NCI-H446 (cell line): ENCODE results near the gene ZC3H10.
"Not testable (repeated sequence)": the region's sequence is repeated elsewhere in the genome, so short reads cannot be mapped to it uniquely, and the experiment has no call there.

Experiments used
- DNase-seq, 2 experiments: peaks; one replicate each; lab custom pipeline; 2025; lab: John Stamatoyannopoulos, UW

Gene ZC3H10

GRCh38 chr12:56117778-56118687 lies at the start of gene ZC3H10:
ZC3H10 (plus strand) TSS chr12:56118266; CDS start chr12:56120563, 2,297 bp downstream.
- peak; percentile 96 to 99 for DNase-seq

DNA sequence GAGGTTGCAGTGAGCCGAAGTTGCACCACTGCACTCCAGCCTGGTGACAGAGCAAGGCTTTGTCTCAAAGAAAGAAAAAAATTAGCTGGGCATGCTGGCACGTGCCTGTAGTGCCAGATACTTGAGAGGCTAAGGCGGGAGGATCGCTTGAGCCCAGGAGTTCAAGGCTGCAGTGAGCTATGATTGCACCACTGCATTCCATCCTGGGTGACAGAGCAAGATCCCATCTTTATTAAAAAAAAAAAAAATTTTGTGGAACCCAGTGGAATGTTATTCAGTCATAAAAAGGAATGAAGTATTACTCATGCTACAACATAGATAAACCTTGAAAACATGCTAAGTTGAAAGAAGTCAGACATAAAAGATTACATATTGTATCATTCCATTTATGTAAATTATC lies 46.4 kb upstream of the ZC3H10 start:
- DNase-seq, result no peak

- no peak for DNase-seq
Observed at GRCh38 chr12:56074396-56074795, 43.7 kb upstream of the ZC3H10 start.

GRCh38 chr12:56077966-56078365 lies 40.1 kb upstream of the ZC3H10 start:
- DNase-seq, result not testable (repeated sequence)

DNA sequence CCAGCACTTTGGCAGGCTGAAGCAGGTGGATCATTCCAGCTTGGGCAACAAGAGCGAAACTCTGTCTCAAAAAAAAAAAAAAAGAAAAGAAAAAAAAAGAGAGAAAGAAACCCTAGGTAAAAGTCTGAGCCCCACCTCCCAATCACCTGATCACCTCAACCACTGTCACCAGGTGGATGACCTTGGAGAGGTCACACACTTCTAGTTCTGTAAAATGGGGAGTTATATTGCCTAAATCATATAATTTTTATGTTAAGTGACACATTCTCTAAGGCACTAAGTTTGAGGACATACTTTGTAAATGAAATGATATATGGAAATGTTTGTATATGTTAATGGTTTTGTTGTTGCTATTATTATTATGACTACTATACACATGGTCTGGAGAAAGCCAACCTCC lies 39.6 kb upstream of the ZC3H10 start:
- no peak for DNase-seq

- DNase-seq, result peak; percentile 26 to 70
Observed at GRCh38 chr12:56078931-56079722, 38.9 kb upstream of the ZC3H10 start.

DNA sequence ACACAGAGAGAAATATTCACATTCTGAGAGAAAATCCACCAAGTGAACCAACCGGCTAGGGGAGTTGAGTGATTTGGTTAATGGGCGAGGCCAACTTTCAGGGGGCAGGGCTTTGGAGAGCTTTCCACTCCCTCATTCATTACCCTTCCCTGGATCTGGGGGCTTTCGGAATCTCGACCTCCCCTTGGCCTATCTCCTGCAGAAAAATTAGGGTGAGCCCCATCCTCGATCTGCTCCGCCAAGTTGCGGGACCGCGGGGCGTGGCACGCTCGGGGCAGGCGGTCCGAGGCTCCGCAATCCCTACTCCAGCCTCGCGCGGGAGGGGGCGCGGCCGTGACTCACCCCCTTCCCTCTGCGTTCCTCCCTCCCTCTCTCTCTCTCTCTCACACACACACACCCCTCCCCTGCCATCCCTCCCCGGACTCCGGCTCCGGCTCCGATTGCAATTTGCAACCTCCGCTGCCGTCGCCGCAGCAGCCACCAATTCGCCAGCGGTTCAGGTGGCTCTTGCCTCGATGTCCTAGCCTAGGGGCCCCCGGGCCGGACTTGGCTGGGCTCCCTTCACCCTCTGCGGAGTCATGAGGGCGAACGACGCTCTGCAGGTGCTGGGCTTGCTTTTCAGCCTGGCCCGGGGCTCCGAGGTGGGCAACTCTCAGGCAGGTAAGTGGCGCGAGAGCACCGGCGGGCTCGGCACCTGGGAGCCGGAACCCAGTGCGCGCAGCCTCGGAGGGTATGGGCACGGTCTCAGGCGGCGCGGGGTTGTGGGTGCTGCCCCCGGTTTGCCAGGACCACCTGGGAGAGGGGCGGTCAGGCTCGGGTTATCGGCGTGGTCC lies 38.1 kb upstream of the ZC3H10 start, which contains the start of gene ERBB3:
Gene ERBB3 (plus strand): TSS at position 443 of the 833 bp plus-strand sequence. CDS start 136 bp downstream, at position 579.
- DNase-seq, result peak; percentile 15 to 48

- DNase-seq, result no peak
Observed at GRCh38 chr12:56080556-56081138, 37.4 kb upstream of the ZC3H10 start.

DNA sequence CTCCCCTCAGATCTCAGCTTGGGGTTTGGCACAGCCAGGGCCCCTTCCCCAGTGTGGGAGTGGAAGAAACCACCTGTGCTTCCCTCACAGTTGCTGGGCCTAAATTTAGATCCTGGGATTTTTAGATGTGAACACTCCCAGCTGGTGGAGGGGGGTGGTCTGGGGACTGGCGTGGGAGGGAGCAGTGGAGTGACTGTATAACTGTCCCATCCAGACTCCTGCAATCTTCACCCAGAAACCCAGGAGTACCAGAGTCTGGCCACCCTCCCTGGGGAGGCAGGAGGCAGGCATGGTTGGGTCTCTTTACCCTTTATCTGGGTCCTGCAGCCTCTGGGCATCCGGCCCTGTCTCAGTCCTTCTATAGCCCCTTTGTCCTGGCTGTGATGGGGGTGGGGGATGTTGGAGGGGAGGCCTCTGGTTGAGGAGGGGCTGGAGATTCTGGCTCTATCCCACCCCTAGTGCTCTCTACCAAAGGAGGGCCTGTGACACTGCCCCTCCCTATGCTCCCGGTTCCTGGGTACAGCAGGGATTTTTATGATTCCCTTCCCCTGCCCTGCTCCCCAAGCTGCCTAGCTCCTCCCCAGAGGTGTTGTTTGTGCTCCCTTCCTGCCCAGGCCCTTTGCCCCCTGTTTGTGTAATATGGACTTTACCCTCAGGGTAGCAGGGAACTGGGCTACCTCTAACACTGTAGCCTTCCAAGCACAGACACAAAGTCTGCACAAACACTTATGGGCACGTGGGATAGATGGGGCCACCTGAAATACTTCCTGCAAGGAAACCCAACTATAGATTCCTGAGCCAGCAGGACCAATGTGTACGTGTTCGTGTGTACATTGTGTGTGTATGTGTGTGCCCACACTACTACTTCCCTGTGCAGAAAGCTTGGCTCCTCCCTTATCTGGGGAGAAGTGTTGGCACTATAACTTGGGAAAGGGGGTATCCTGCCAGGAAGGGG lies 36.4 kb upstream of the ZC3H10 start:
- DNase-seq, result no peak

DNA sequence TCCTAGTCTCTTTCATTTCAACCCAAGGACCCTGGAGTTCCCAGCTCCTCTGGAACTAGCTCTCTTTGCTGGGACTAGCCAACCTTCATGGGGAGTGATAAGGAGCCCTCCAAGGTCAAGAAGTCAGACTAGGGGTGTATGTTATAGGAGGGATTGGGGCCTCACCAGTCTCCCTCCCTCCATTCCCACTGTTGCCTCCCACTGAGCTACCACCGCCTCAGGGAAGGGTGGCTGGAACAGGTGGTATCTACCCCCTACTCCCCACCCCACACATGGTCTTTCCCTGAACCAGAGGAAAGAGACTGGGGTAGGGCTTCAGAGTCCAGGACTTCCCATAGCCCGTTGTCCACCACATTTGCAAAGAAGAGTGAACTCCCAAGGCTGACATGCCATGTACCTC lies 35.7 kb upstream of the ZC3H10 start:
- no peak for DNase-seq

DNA sequence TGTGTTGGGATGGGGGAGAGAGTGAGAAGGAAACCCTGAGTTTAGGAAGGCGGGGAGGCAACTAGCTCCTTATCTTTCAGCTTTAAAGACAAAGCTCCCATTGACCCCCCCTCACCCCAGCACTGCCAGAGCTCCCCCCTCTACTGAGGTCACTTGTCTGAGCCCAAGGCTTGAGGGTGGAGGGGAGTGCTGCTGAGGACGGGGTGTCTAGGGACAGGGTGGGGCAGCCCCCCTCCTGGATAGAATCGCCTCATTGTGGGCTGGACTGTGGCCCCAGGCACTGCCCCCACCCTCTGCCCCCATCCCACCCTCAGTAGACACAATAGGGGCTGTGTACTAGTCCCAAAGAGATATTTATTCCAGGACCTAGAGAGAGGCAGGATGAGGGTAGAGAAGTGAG lies 35.1 kb upstream of the ZC3H10 start:
- no peak for DNase-seq

DNA sequence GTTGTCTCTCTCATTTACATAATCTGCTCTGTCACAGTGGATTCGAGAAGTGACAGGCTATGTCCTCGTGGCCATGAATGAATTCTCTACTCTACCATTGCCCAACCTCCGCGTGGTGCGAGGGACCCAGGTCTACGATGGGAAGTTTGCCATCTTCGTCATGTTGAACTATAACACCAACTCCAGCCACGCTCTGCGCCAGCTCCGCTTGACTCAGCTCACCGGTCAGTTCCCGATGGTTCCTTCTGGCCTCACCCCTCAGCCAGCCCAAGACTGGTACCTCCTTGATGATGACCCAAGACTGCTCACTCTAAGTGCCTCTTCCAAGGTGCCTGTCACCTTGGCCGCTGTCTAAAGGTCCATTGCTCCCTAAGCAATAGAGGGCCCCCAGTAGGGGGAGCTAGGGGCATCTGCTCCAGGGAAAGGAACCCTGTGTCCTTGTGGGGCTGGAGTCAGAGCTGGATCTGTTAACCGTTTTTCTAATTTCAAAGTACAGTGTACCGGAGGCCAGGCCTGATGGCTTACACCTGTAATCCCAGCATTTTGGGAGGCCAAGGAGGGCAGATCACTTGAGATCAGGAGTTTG lies 33.0 kb upstream of the ZC3H10 start:
- peak in 1 of 2 experiments; percentile 14 for DNase-seq

- DNase-seq, result no peak
Observed at GRCh38 chr12:56086096-56086495, 32.0 kb upstream of the ZC3H10 start.

GRCh38 chr12:56086608-56087007 lies 31.5 kb upstream of the ZC3H10 start:
- DNase-seq, result no peak

GRCh38 chr12:56087220-56087619 lies 30.8 kb upstream of the ZC3H10 start:
- DNase-seq, result no peak

DNA sequence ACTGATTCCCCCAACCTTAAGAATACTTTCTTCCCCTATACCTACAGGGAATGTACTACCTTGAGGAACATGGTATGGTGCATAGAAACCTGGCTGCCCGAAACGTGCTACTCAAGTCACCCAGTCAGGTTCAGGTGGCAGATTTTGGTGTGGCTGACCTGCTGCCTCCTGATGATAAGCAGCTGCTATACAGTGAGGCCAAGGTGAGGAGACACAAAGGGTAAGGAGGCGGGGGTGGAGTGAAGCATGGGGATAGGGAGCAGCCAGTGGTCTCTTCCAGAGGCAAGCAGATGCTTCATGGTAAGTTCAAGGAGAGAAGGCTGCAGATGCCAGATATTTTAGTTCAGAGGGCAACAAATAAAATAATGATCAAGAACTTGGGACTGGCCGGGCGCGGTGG lies 20.3 kb upstream of the ZC3H10 start:
- no peak for DNase-seq

GRCh38 chr12:56098592-56098991 lies 19.5 kb upstream of the ZC3H10 start:
- DNase-seq, result no peak

DNA sequence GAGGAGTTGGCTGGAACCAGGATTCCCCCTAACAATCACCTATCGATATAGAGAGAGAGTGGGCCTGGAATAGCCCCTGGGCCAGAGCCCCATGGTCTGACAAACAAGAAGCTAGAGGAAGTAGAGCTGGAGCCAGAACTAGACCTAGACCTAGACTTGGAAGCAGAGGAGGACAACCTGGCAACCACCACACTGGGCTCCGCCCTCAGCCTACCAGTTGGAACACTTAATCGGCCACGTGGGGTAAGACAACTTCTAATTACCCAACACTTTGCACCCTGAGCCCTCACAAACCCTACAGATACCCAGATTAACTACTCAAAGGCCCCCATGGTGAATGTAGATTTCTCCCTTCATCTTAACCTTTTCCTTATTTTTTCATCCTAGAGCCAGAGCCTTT lies 18.3 kb upstream of the ZC3H10 start:
- no peak for DNase-seq

DNA sequence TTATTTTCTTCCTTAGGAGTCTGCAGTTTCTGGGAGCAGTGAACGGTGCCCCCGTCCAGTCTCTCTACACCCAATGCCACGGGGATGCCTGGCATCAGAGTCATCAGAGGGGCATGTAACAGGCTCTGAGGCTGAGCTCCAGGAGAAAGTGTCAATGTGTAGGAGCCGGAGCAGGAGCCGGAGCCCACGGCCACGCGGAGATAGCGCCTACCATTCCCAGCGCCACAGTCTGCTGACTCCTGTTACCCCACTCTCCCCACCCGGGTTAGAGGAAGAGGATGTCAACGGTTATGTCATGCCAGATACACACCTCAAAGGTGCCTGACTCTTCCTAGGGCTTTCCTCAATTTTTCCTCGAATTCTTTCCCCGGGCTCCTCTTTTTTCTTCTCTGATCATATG lies 17.0 kb upstream of the ZC3H10 start:
- DNase-seq, result no peak

DNA sequence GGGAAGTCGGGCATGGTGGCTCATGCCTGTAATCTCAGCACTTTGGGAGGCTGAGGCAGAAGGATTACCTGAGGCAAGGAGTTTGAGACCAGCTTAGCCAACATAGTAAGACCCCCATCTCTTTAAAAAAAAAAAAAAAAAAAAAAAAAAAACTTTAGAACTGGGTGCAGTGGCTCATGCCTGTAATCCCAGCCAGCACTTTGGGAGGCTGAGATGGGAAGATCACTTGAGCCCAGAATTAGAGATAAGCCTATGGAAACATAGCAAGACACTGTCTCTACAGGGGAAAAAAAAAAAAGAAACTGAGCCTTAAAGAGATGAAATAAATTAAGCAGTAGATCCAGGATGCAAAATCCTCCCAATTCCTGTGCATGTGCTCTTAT lies 15.4 kb upstream of the ZC3H10 start:
- DNase-seq, result no peak
